Adrenal gland (tissue), 19 donors: Measurements from ENCODE around the gene BARHL1. TPM values are rescaled to one million over a fixed set of nuclear protein-coding genes. Genes with fewer than 3 reads are reported as not detected.

Source experiments
- DNase-seq, 7 donors: peaks; one replicate each; pipeline ENCODE4 v3.0.0-alpha.2; 2019 to 2020
- H3K27ac ChIP-seq, 5 donors: fragments of 200-600 bp; sonication (generic) in 4 of 5; 1 replicate in 3 of 5; 2 replicates in 2 of 5; pipeline versions ENCODE4 v1.5.1 to v1.8.0; 2016 to 2020; ENCODE audit warnings: mild to moderate bottlenecking in 1 of 5
- H3K27me3 ChIP-seq: fragments of 200-600 bp; 2 replicates; pipeline ENCODE4 v1.8.0; 2021
- H3K36me3 ChIP-seq, 2 donors: fragments of 200-600 bp; replicated peaks in 1 of 2; 1 replicate in 1 of 2; 2 replicates in 1 of 2; pipeline versions ENCODE4 v1.5.1 to v1.8.0; 2018 to 2022
- H3K4me1 ChIP-seq, 2 donors: fragments of 200-600 bp; replicated peaks in 1 of 2; 1 replicate in 1 of 2; 2 replicates in 1 of 2; pipeline versions ENCODE4 v1.5.1 to v1.8.0; 2018 to 2021
- H3K4me3 ChIP-seq, 4 donors: fragments of 200-600 bp; sonication (generic) in 3 of 4; one replicate each; pipeline ENCODE4 v1.5.1; 2016 to 2018
- H3K9me3 ChIP-seq, 3 donors: fragments of 200-600 bp; sonication (generic) in 1 of 3; replicated peaks in 1 of 3; 1 replicate in 2 of 3; 2 replicates in 1 of 3; pipeline versions ENCODE4 v1.5.1 to v1.8.0; 2016 to 2021
- CTCF ChIP-seq, 6 experiments: fragments of 450-650 bp in 4 of 6; fragments of 200-600 bp in 2 of 6; sonication (generic) in 1 of 6; IDR thresholded peaks; 1 replicate in 5 of 6; 2 replicates in 1 of 6; pipeline versions ENCODE4 v1.5.1 to v1.8.0; 2016 to 2021; ENCODE audit warnings: antibody characterized with exemption in 6 of 6, mild to moderate bottlenecking in 2 of 6, moderate library complexity in 1 of 6
- POLR2A ChIP-seq, 2 donors: fragments of 450-650 bp; IDR thresholded peaks; one replicate each; pipeline ENCODE4 v1.6.1; 2017; ENCODE audit warnings: antibody characterized with exemption in 2 of 2, mild to moderate bottlenecking in 2 of 2, moderate library complexity in 1 of 2
- WGBS, 4 donors: extraction: QIAGEN DNeasy Blood & Tissue Kit in 2 of 4; methylation state at CpG; one replicate each; pipeline versions ENCODE4 v1.1.5 to v1.1.7; 2013 to 2017; 5-methylcytosine and 5-hydroxymethylcytosine counted together
- intact Hi-C, 2 donors: fragments of 100-400 bp; cut with DNase I; formaldehyde crosslinking; loops; one replicate each; pipeline versions ENCODE4 v1.14.1 to v1.15.0; 2022 to 2023
- long read RNA-seq, 10 donors: library from polyadenylated mRNA in 3 of 10; unstranded in 2 of 10; stranded (forward) in 1 of 10; transcript quantifications; one replicate each; pipeline ENCODE4 v2.0.0 and lab custom pipeline, GENCODE V29; 2021 to 2026
- polyA plus RNA-seq, 3 donors: library from polyadenylated mRNA; stranded (reverse); fragments of 200-250 nt in 2 of 3; fragments of 350-450 nt in 1 of 3; fragmentation: Illumina TruSeq in 1 of 3; extraction: RNeasy Lipid Tissue Mini Kit (QIAGEN cat#74804) in 1 of 3; gene quantifications; one replicate each; pipeline ENCODE4 v1.2.3, GENCODE V29; 2013 to 2014
- total RNA-seq, 9 donors: library from RNA; depleted of rRNA in 4 of 9; stranded (reverse); fragments of >200 nt in 4 of 9; fragments of 120-200 nt in 1 of 9; fragmentation: NEBNext Ultra II Directional in 1 of 9; extraction: Animal tissue kit (Norgen Biotek cat#: 25700) in 1 of 9; gene quantifications; one replicate each; pipeline versions ENCODE4 v1.1.0 to v1.2.4, GENCODE V29; 2013 to 2023
- donor health status: healthy with polysubstance abuse.
- donor health status: Bipolar disorder and iron deficiency.
- donor health status: DM: yes; HTN: yes; CAD: no.
- donor health status: DM: no; HTN: no; CAD: no.
- donor health status: DM: no; HTN: no; CAD: no.
- donor health status: DM: yes; HTN: yes; CAD: no.

Gene BARHL1
- total RNA-seq (not detected), polyA plus RNA-seq (not detected)
- long read RNA-seq, donor 1 = 0 reads
- long read RNA-seq, donor 2 = 0 reads
- long read RNA-seq, donor 3 = 0 reads
- long read RNA-seq, donor 4 = 0 reads
- long read RNA-seq, donor 5 = 0 reads
- long read RNA-seq, donor 6 = 0 reads
- long read RNA-seq, donor 7 = 0 reads
- long read RNA-seq, donor 8 = 0 reads
- long read RNA-seq, donor 9 = 0 reads
- long read RNA-seq, donor 10 = 0 reads

- intact Hi-C loops = no loop called here
Observed at GRCh38 chr9:132582276-132582785, at the start of gene BARHL1. TSS of gene BARHL1 (plus strand) at chr9:132582606. CDS start at chr9:132582798, 192 bp downstream.

DNA sequence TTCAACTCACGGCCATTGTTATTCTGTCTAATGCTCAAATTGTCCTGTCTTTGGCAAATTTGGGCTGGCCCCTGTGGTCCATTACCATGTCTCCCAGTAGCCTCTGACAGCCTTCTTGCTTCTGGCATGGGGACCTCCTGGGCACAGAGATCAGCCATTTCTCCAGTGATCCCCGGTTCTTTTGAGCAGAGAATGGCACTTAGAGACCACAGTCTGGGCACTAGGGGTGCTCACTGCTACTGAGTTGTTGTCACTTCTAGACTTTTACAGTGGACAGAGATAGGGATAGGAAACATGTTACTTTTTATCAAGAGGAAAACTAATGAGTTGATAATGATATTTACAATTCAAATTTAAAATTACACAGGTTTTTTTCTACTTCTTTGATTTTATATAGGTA, 47.6 kb upstream of the BARHL1 start:
- H3K27me3 ChIP-seq = no peaks in the 10 kb centered on the region
- whole genome bisulfite sequencing, 4 donors = 85 to 92% (median 90%) methylated on average over 2 of the region's 2 CpGs
- H3K27ac ChIP-seq = no peak overlapping the region
- H3K9me3 ChIP-seq = no peaks in the 10 kb centered on the region
- intact Hi-C loops = no loop called here
- H3K4me1 ChIP-seq = no peaks in the 10 kb centered on the region
- H3K36me3 ChIP-seq = no peaks in the 10 kb centered on the region
- no peak for DNase-seq
- H3K4me3 ChIP-seq = no peak overlapping the region
- TF ChIP-seq CTCF (IDR thresholded peaks at IDR 0.05) (no peak), POLR2A (IDR thresholded peaks at IDR 0.05) (no peak)

More at GRCh38 chr9:132582276-132582785, at the start of gene BARHL1:
- Histone ChIP-seq H3K27me3 (peaks cover 94% of the 10 kb centered on the region), H3K4me1 (peaks cover 4 to 9% of the 10 kb centered on the region in 2 donors), H3K9me3 (no peaks in the 10 kb centered on the region), H3K27ac (no peak within 1 kb of the TSS), H3K4me3 (peak within 1 kb of the TSS in 2 of 4 donors; percentile 43 to 54), H3K36me3 (no peaks in the 10 kb centered on the region)
- no peak for DNase-seq
- no peak for TF ChIP-seq CTCF (IDR thresholded peaks at IDR 0.05)
- no peak for TF ChIP-seq POLR2A (IDR thresholded peaks at IDR 0.05)
- 0 to 5% (median 3%) methylated on average over 8 to 36 of the region's 36 CpGs for WGBS, 4 donors

DNA sequence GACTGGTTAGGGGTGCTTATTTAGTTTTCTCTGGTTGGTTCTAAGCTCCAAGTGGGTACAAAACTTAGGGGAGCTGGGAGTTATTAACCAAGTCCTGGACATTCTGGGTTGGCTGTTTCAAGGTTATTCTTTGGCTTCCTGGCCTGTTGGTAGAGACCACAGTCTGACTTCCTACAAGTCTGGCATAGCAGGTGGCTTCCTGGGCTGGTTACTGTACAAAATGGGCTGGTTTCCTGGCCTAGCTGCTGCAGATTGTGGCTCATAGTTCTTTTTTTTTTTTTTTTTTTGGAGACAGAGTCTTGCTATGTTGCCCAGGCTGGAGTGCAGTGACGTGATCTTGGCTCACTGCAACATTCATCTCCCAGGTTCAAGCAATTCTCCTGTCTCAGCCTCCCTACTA, 46.3 kb upstream of the BARHL1 start:
- no peaks in the 10 kb centered on the region for H3K27me3 ChIP-seq
- no peaks in the 10 kb centered on the region for H3K36me3 ChIP-seq

DNA sequence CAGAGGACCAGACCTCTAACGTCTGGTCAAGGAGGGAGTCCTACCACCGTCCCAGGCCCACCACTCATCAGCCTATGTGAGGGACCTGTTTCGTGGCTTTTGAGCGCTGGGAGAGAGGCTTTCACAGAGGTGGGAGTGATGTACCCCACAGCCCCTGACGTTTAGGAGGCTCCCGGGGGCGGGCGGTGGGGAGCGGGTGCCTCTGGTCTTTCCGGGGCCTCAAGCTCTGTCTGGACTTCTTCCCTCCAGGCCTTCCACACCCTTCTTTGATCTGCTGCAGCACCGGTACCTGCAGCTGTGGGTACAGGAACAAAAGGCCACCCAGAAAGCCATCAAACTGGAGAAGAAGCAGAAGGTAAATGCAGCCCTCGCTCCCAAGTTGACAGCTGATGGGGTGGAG, 45.1 kb upstream of the BARHL1 start:
- Histone ChIP-seq H3K36me3 (no peaks in the 10 kb centered on the region), H3K27me3 (no peaks in the 10 kb centered on the region), H3K9me3 (no peaks in the 10 kb centered on the region), H3K4me3 (no peak overlapping the region), H3K27ac (no peak overlapping the region), H3K4me1 (no peaks in the 10 kb centered on the region)
- DNase-seq = no peak
- 77 to 89% (median 87%) methylated on average over 6 to 12 of the region's 12 CpGs for WGBS, 4 donors
- TF ChIP-seq CTCF (IDR thresholded peaks at IDR 0.05) (no peak), POLR2A (IDR thresholded peaks at IDR 0.05) (no peak)
- intact Hi-C loops = no loop called here

More for the DNA sequence above, 46.3 kb upstream of the BARHL1 start:
- 73 to 100% (median 88%) methylated on average over 1 of the region's 1 CpG for WGBS, 4 donors
- Histone ChIP-seq H3K4me3 (no peak overlapping the region), H3K4me1 (no peaks in the 10 kb centered on the region), H3K9me3 (no peaks in the 10 kb centered on the region), H3K27ac (no peak overlapping the region)
- intact Hi-C loops = no loop called here
- DNase-seq = no peak
- no peak for TF ChIP-seq POLR2A (IDR thresholded peaks at IDR 0.05)
- no peak for TF ChIP-seq CTCF (IDR thresholded peaks at IDR 0.05)
